ENCODE results near the gene EOLA1.

Gene EOLA1

GRCh38 chrX:149504226-149504914 is 36.4 kb upstream of the EOLA1 start:
- H3K27ac ChIP-seq (ENCODE audit: low read length): peak overlapping the region; percentile 77
- peak; percentile 49 for DNase-seq

GRCh38 chrX:149504915-149505651 is 35.7 kb upstream of the EOLA1 start, which contains the start of gene IDS:
TSS of gene IDS (minus strand) at chrX:149505306. CDS start at chrX:149505137, 169 bp downstream.
- ATAC-seq (ENCODE audit: insufficient read depth, low read depth): peak; percentile 84
- TF ChIP-seq, protein P1, sequence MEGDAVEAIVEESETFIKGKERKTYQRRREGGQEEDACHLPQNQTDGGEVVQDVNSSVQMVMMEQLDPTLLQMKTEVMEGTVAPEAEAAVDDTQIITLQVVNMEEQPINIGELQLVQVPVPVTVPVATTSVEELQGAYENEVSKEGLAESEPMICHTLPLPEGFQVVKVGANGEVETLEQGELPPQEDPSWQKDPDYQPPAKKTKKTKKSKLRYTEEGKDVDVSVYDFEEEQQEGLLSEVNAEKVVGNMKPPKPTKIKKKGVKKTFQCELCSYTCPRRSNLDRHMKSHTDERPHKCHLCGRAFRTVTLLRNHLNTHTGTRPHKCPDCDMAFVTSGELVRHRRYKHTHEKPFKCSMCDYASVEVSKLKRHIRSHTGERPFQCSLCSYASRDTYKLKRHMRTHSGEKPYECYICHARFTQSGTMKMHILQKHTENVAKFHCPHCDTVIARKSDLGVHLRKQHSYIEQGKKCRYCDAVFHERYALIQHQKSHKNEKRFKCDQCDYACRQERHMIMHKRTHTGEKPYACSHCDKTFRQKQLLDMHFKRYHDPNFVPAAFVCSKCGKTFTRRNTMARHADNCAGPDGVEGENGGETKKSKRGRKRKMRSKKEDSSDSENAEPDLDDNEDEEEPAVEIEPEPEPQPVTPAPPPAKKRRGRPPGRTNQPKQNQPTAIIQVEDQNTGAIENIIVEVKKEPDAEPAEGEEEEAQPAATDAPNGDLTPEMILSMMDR (IDR thresholded peaks at IDR 0.05; ENCODE audit: borderline replicate concordance, extremely low read depth, low read length, poor library complexity, severe bottlenecking): peak; percentile 9
- no peak for TF ChIP-seq EZH2 (IDR thresholded peaks at IDR 0.05; ENCODE audit: borderline replicate concordance, low read depth, low read length, severe bottlenecking)

More at GRCh38 chrX:149504226-149504914, 36.4 kb upstream of the EOLA1 start:
- peak; percentile 36 for ATAC-seq (ENCODE audit: insufficient read depth, low read depth)
- H3K9ac ChIP-seq (ENCODE audit: low read depth, low read length): peak overlapping the region; percentile 64
- TF ChIP-seq, protein P1 (IDR thresholded peaks at IDR 0.05; ENCODE audit: borderline replicate concordance, extremely low read depth, low read length, poor library complexity, severe bottlenecking): peak; percentile 64
- no peak for TF ChIP-seq EZH2 (IDR thresholded peaks at IDR 0.05; ENCODE audit: borderline replicate concordance, low read depth, low read length, severe bottlenecking)
- peaks cover 27% of the 10 kb centered on the region for H3K36me3 ChIP-seq (ENCODE audit: insufficient read depth, low read length)
- peak overlapping the region; percentile 89 for H3K4me2 ChIP-seq (ENCODE audit: insufficient read depth, low read length)
- H3K27me3 ChIP-seq (ENCODE audit: insufficient read depth, low read length, poor library complexity): no peaks in the 10 kb centered on the region
- H3K4me1 ChIP-seq (ENCODE audit: insufficient read depth, low read length): peaks cover 36% of the 10 kb centered on the region
- H3K79me2 ChIP-seq (ENCODE audit: insufficient read depth, low read length): peaks cover 12% of the 10 kb centered on the region
- H3K4me3 ChIP-seq (ENCODE audit: low read depth in 1 of 2, low read length in 2 of 2): peak overlapping the region; percentile 31 to 75; a peak in 3 of 4 replicates
- peaks cover 3% of the 10 kb centered on the region; the same call in 1 of the 2 replicates for H4K20me1 ChIP-seq (ENCODE audit: insufficient read depth, low read length)
- peak overlapping the region; percentile 67; the same call in 1 of the 2 replicates for H2AFZ ChIP-seq (ENCODE audit: low read depth, low read length)
- H3K9me3 ChIP-seq (ENCODE audit: insufficient read depth, low read length, severe bottlenecking): no peaks in the 10 kb centered on the region

DNA sequence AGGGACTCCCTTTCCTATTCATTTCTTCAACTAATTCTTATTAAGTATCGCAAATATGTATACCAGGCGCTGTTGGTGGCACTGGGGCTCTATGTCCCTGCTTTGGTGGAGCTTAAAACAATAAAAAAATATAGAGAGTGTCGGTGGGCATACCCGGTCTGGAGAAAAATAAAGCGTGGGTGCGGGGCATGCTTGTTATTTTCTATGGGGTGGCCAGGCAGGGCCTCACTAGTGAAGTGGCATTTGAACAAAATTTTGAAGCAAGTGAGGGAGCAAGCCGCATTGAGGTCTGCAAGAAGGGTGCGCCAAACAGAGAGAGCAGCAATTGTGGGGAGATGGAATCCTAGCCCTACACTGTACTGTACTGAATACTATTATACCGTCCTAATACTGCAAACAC is 35.1 kb upstream of the EOLA1 start:
- Histone ChIP-seq H3K27me3 (ENCODE audit: insufficient read depth, low read length, poor library complexity) (no peaks in the 10 kb centered on the region), H3K4me2 (ENCODE audit: insufficient read depth, low read length) (peak overlapping the region; percentile 89), H3K4me1 (ENCODE audit: insufficient read depth, low read length) (peaks cover 36% of the 10 kb centered on the region), H4K20me1 (ENCODE audit: insufficient read depth, low read length) (peaks cover 3% of the 10 kb centered on the region; the same call in 1 of the 2 replicates), H2AFZ (ENCODE audit: low read depth, low read length) (peak overlapping the region; percentile 67), H3K4me3 (ENCODE audit: low read depth in 1 of 2, low read length in 2 of 2) (peak overlapping the region; percentile 31 to 75; a peak in 2 of 4 replicates), H3K79me2 (ENCODE audit: insufficient read depth, low read length) (peaks cover 12% of the 10 kb centered on the region), H3K9ac (ENCODE audit: low read depth, low read length) (peak overlapping the region; percentile 64), H3K9me3 (ENCODE audit: insufficient read depth, low read length, severe bottlenecking) (no peaks in the 10 kb centered on the region), H3K27ac (ENCODE audit: low read length) (peak overlapping the region; percentile 69), H3K36me3 (ENCODE audit: insufficient read depth, low read length) (peaks cover 18% of the 10 kb centered on the region)
- no peak for TF ChIP-seq EZH2 (IDR thresholded peaks at IDR 0.05; ENCODE audit: borderline replicate concordance, low read depth, low read length, severe bottlenecking)
- TF ChIP-seq, protein P1 (IDR thresholded peaks at IDR 0.05; ENCODE audit: borderline replicate concordance, extremely low read depth, low read length, poor library complexity, severe bottlenecking): no peak
- ATAC-seq (ENCODE audit: insufficient read depth, low read depth) (no peak), DNase-seq (no peak)

More at GRCh38 chrX:149504915-149505651, 35.7 kb upstream of the EOLA1 start, which contains the start of gene IDS:
- H3K9me3 ChIP-seq (ENCODE audit: insufficient read depth, low read length, severe bottlenecking): no peaks in the 10 kb centered on the region
- peaks cover 22% of the 10 kb centered on the region for H3K36me3 ChIP-seq (ENCODE audit: insufficient read depth, low read length)
- peaks cover 3% of the 10 kb centered on the region; the same call in 1 of the 2 replicates for H4K20me1 ChIP-seq (ENCODE audit: insufficient read depth, low read length)
- H3K79me2 ChIP-seq (ENCODE audit: insufficient read depth, low read length): peaks cover 12% of the 10 kb centered on the region
- peak within 1 kb of the TSS; percentile 89 for H3K4me2 ChIP-seq (ENCODE audit: insufficient read depth, low read length)
- DNase-seq: peak; percentile 86
- H3K27me3 ChIP-seq (ENCODE audit: insufficient read depth, low read length, poor library complexity): no peaks in the 10 kb centered on the region
- peak within 1 kb of the TSS; percentile 64 for H3K9ac ChIP-seq (ENCODE audit: low read depth, low read length)
- peak within 1 kb of the TSS; percentile 67 for H2AFZ ChIP-seq (ENCODE audit: low read depth, low read length)
- H3K4me3 ChIP-seq (ENCODE audit: low read depth in 1 of 2, low read length in 2 of 2): peak within 1 kb of the TSS; percentile 31 to 75; a peak in 3 of 4 replicates
- H3K4me1 ChIP-seq (ENCODE audit: insufficient read depth, low read length): peaks cover 36% of the 10 kb centered on the region
- H3K27ac ChIP-seq (ENCODE audit: low read length): peak within 1 kb of the TSS; percentile 77
